ENCODE measurements around the gene KY. TPM values are rescaled to one million over a fixed set of nuclear protein-coding genes. Genes with fewer than 3 reads are reported as not detected.

KY gene
- total RNA-seq, 2 donors from 2014 or later = 0.33 to 0.59 TPM

GRCh38 chr3:134608771-134609435 is 41.9 kb downstream of the KY start:
- no peak for DNase-seq (ENCODE audit: low spot score)
- H3K4me1 ChIP-seq = no peaks in the 10 kb centered on the region
- no peaks in the 10 kb centered on the region for H3K36me3 ChIP-seq
- no peak overlapping the region for H3K27ac ChIP-seq
- no peaks in the 10 kb centered on the region for H3K9me3 ChIP-seq
- no peaks in the 10 kb centered on the region for H3K27me3 ChIP-seq
- TF ChIP-seq CTCF (IDR thresholded peaks at IDR 0.05) = no peak
- no peak overlapping the region for H3K4me3 ChIP-seq

- DNase-seq (ENCODE audit: low spot score) = no peak
- TF ChIP-seq CTCF (IDR thresholded peaks at IDR 0.05) = no peak
- no peaks in the 10 kb centered on the region for H3K36me3 ChIP-seq
- H3K4me1 ChIP-seq = no peaks in the 10 kb centered on the region
- H3K27ac ChIP-seq = no peak overlapping the region
- H3K27me3 ChIP-seq = no peaks in the 10 kb centered on the region
- H3K4me3 ChIP-seq = no peak overlapping the region
- no peaks in the 10 kb centered on the region for H3K9me3 ChIP-seq
Measured at GRCh38 chr3:134608023-134608770, 42.6 kb downstream of the KY start.

- Histone ChIP-seq H3K27ac (no peak overlapping the region), H3K9me3 (no peaks in the 10 kb centered on the region), H3K4me1 (no peaks in the 10 kb centered on the region), H3K4me3 (no peak overlapping the region), H3K36me3 (no peaks in the 10 kb centered on the region), H3K27me3 (no peaks in the 10 kb centered on the region)
- no peak for DNase-seq (ENCODE audit: low spot score)
- no peak for TF ChIP-seq CTCF (IDR thresholded peaks at IDR 0.05)
Measured at GRCh38 chr3:134607054-134608022, 43.5 kb downstream of the KY start.

- no peak for TF ChIP-seq CTCF (IDR thresholded peaks at IDR 0.05)
- H3K27ac ChIP-seq = no peak overlapping the region
- no peak for DNase-seq (ENCODE audit: low spot score)
- no peaks in the 10 kb centered on the region for H3K27me3 ChIP-seq
- H3K4me3 ChIP-seq = no peak overlapping the region
- no peaks in the 10 kb centered on the region for H3K9me3 ChIP-seq
- no peaks in the 10 kb centered on the region for H3K4me1 ChIP-seq
- H3K36me3 ChIP-seq = no peaks in the 10 kb centered on the region
Measured at GRCh38 chr3:134606033-134607025, 44.5 kb downstream of the KY start.

- TF ChIP-seq CTCF (IDR thresholded peaks at IDR 0.05) = no peak
- Histone ChIP-seq H3K27me3 (no peaks in the 10 kb centered on the region), H3K4me1 (peaks cover 0 to 3% of the 10 kb centered on the region in 2 donors), H3K4me3 (no peak overlapping the region), H3K9me3 (no peaks in the 10 kb centered on the region), H3K27ac (no peak overlapping the region), H3K36me3 (no peaks in the 10 kb centered on the region)
- DNase-seq (ENCODE audit: low spot score) = no peak
Measured at GRCh38 chr3:134605556-134605955, 45.3 kb downstream of the KY start.

All from right atrium auricular region (tissue), 2 donors.